Liver (tissue), 3 donors: ENCODE data around the gene TMEM26.

Experiments
- CTCF ChIP-seq: fragments of 150-350 bp; IDR thresholded peaks from 2 replicates; pipeline ENCODE4 v1.5.1; 2017; ENCODE audit warnings: improper control_type of control experiment, low read depth, low read length; ENCODE audit not compliant: missing input control
- EGR1 ChIP-seq, 2 donors: IDR thresholded peaks; 2 replicates each; pipeline ENCODE4 v1.6.1; 2016 to 2018; ENCODE audit warnings: antibody characterized with exemption in 2 of 2, low read depth in 2 of 2
- GABPA ChIP-seq, 2 donors: IDR thresholded peaks in 1 of 2; conservative IDR thresholded peaks in 1 of 2; 2 replicates each; pipeline ENCODE4 v1.6.1; 2016; ENCODE audit warnings: antibody characterized with exemption in 2 of 2, mild to moderate bottlenecking in 1 of 2, moderate library complexity in 1 of 2
- HNF4A ChIP-seq, 2 donors: conservative IDR thresholded peaks; 2 replicates each; pipeline ENCODE4 v1.6.1; 2016; ENCODE audit warnings: antibody characterized with exemption in 2 of 2, mild to moderate bottlenecking in 2 of 2
- MAX ChIP-seq: IDR thresholded peaks from 2 replicates; pipeline ENCODE4 v1.6.1; 2016; ENCODE audit warnings: antibody characterized with exemption
- RAD21 ChIP-seq, 2 donors: IDR thresholded peaks; 2 replicates each; pipeline ENCODE4 v1.6.1; 2016; ENCODE audit warnings: antibody characterized with exemption in 2 of 2, mild to moderate bottlenecking in 2 of 2
- REST ChIP-seq: IDR thresholded peaks from 2 replicates; pipeline ENCODE4 v1.6.1; 2016; ENCODE audit warnings: antibody characterized with exemption, mild to moderate bottlenecking
- RXRA ChIP-seq, 2 donors: IDR thresholded peaks; 2 replicates each; pipeline ENCODE4 v1.6.1; 2017 to 2018; ENCODE audit warnings: antibody characterized with exemption in 2 of 2, mild to moderate bottlenecking in 1 of 2
- SP1 ChIP-seq: IDR thresholded peaks from 2 replicates; pipeline ENCODE4 v1.6.1; 2018; ENCODE audit warnings: antibody characterized with exemption, mild to moderate bottlenecking
- YY1 ChIP-seq: IDR thresholded peaks from 2 replicates; pipeline ENCODE4 v1.6.1; 2016; ENCODE audit warnings: antibody characterized with exemption, mild to moderate bottlenecking
- donor health status: healthy.
- donor health status: healthy.

- TF ChIP-seq CTCF (no peak), SP1 (no peak), HNF4A (conservative IDR thresholded peaks at IDR 0.05) (no peak), EGR1 (IDR thresholded peaks at IDR 0.05; ENCODE audit: low read depth in 2 of 2) (no peak), RAD21 (IDR thresholded peaks at IDR 0.05) (no peak), MAX (no peak), RXRA (IDR thresholded peaks at IDR 0.05) (no peak), YY1 (no peak), REST (no peak), GABPA (IDR thresholded peaks at IDR 0.05 in 1 of 2, conservative IDR thresholded peaks at IDR 0.05 in 1 of 2) (no peak)
These were observed 5.1 kb downstream of the TMEM26 start for GRCh38 chr10:61448091-61448490.
